ENCODE results near the gene PAPOLA. TPM values are rescaled to one million over a fixed set of nuclear protein-coding genes. Genes with fewer than 3 reads are reported as not detected.

PAPOLA gene
- total RNA-seq, 4 donors from 2014 or later: 111 to 167 (median 134) TPM

DNA sequence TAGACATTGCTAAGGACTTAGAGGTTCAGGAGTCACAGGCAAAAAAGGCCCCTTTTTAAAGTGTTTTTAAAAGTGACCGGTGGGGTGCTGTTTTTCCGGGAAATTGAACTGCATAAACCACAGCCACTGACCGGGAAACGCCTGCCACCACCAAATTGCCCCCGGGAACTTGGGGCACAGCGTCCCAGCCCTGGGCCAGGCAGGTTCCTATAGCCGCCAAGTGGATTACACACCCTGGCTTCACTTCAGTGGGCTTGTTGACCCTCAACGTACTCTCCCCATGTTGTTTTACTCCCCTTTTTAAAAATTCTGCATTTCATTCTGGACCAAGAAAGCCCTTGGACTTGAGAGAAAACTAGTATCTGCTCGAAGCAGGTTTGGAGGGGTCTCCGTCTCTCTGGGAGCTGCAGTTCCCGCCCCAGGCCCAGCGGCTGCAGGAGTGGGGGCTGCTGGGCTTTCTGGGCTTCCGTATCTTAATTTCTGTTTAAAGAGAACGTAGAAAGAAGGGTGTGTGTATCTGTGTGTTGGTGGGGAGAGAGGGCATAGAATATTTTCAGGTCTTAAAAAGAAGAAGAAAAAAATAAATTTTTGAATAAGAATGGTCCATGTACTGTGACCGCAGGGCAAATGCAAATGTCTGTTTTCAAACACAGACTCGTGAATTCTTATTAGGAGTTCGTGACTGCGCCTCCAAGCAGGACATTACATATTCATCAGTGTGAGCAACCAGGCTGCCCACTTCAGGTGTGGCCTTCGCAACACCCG lies 82.9 kb downstream of the PAPOLA start:
- Histone ChIP-seq H3K27me3 (peaks cover 37% of the 10 kb centered on the region), H3K9me3 (no peaks in the 10 kb centered on the region), H3K4me1 (peaks cover 0 to 15% (median 0%) of the 10 kb centered on the region in 3 donors), H3K27ac (no peak overlapping the region), H3K4me3 (no peak overlapping the region), H3K36me3 (no peaks in the 10 kb centered on the region)
- no peak for ATAC-seq
- TF ChIP-seq POLR2AphosphoS5 (IDR thresholded peaks at IDR 0.05) (no peak), POLR2A (IDR thresholded peaks at IDR 0.05) (no peak), EP300 (IDR thresholded peaks at IDR 0.05) (no peak)
- TF ChIP-seq, protein P1, sequence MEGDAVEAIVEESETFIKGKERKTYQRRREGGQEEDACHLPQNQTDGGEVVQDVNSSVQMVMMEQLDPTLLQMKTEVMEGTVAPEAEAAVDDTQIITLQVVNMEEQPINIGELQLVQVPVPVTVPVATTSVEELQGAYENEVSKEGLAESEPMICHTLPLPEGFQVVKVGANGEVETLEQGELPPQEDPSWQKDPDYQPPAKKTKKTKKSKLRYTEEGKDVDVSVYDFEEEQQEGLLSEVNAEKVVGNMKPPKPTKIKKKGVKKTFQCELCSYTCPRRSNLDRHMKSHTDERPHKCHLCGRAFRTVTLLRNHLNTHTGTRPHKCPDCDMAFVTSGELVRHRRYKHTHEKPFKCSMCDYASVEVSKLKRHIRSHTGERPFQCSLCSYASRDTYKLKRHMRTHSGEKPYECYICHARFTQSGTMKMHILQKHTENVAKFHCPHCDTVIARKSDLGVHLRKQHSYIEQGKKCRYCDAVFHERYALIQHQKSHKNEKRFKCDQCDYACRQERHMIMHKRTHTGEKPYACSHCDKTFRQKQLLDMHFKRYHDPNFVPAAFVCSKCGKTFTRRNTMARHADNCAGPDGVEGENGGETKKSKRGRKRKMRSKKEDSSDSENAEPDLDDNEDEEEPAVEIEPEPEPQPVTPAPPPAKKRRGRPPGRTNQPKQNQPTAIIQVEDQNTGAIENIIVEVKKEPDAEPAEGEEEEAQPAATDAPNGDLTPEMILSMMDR (IDR thresholded peaks at IDR 0.05): no peak
- WGBS, 2 donors (ENCODE audit: low coverage in 1 of 2): 78 to 82% methylated on average over 10 to 17 of the region's 20 CpGs

DNA sequence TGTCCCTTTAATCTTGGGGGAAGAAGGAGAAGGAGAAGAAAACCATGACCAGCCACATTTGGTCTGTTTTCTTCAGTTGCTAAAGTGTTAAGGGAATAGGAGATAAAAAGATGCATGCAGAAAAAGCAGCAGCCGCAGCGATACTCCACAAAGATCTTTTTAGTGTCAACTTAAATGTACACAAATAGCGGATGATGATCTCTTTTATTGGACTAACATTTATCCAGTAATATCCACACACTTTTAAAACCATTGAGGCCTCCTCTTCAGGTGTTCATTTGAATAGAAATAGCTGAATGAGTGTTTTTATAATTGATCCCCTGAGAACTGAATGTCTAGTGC lies 83.5 kb downstream of the PAPOLA start:
- Histone ChIP-seq H3K27me3 (peaks cover 37% of the 10 kb centered on the region), H3K9me3 (no peaks in the 10 kb centered on the region), H3K27ac (no peak overlapping the region), H3K4me1 (peaks cover 0 to 9% (median 0%) of the 10 kb centered on the region in 3 donors), H3K36me3 (no peaks in the 10 kb centered on the region), H3K4me3 (no peak overlapping the region)
- whole genome bisulfite sequencing, 2 donors (ENCODE audit: low coverage in 1 of 2): 76 to 94% methylated on average over 3 of the region's 3 CpGs
- no peak for ATAC-seq
- TF ChIP-seq POLR2A (IDR thresholded peaks at IDR 0.05) (no peak), EP300 (IDR thresholded peaks at IDR 0.05) (no peak), POLR2AphosphoS5 (IDR thresholded peaks at IDR 0.05) (no peak)
- TF ChIP-seq, protein P1 (IDR thresholded peaks at IDR 0.05): no peak

DNA sequence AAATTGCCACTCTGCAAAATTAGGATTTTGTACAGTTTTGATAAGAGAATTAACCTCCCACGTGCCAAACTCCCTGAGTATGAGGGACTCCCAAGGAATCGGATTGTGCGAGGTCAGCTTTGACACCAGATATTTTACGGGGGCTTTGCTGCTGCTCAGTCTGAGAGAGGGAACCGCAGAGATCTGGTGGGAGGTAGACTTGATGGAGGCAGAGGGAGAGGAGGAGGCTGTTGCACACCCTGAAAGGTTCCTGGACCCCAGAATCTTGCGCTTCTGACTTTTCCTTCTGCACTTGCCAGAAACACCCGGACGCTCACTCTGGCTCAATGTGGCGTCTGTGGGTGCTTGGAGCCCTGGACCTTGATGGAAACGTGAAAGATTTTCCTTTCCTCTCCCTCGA lies 83.9 kb downstream of the PAPOLA start:
- peaks cover 37% of the 10 kb centered on the region for H3K27me3 ChIP-seq
- ATAC-seq: no peak
- TF ChIP-seq POLR2A (IDR thresholded peaks at IDR 0.05) (no peak), POLR2AphosphoS5 (IDR thresholded peaks at IDR 0.05) (no peak), EP300 (IDR thresholded peaks at IDR 0.05) (no peak)
- TF ChIP-seq, protein P1 (IDR thresholded peaks at IDR 0.05): no peak

DNA sequence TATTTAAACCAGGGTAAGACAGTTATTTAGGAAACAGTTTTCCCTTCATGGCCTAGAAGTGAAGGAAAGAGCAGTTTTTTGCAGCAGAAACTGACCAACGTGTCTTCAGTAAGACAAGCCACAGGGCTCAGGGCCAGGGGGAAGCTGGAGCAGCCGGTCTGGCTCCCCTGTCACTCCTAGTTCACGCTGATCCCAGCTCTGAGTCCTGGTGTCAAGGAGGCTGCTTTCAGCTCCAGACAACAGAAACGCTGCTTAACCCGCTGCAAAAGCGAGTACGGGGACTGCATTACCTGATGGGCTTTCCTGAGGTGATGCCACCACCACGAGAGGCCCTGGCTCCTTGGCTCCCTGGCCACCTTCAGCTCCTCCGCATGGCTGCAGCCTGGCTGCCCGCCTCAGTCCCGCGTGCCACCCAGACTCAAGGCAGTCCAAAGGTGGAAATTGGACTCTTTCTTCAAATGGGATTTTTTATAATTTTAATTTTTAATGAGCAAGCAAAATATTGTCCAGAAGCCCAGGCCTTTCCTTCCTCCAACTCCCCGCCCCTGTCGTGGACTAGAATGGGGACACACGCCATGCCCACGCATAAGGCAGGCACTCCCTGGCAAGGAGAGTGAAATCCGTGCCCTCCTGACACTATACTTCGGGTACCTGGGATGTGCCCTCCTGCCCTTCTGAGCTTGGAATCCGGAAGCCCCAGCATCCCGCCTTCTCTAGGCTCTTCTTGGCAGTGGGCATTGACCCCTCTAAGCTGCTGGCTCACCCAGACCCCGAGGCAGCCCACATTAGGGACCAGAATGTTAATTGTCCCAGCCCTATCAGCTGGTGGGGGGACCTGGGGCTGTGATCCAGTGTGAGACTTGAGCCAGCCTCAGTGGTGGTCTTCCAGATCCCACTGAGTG lies 85.0 kb downstream of the PAPOLA start:
- ATAC-seq: no peak
- 65 to 78% methylated on average over 7 to 10 of the region's 21 CpGs for WGBS, 2 donors (ENCODE audit: low coverage in 1 of 2)
- Histone ChIP-seq H3K27ac (no peak overlapping the region), H3K27me3 (peaks cover 43% of the 10 kb centered on the region), H3K4me3 (no peak overlapping the region), H3K36me3 (no peaks in the 10 kb centered on the region), H3K9me3 (no peaks in the 10 kb centered on the region), H3K4me1 (peaks cover 0 to under 1% (median 0%) of the 10 kb centered on the region in 3 donors)
- TF ChIP-seq, protein P1 (IDR thresholded peaks at IDR 0.05): no peak
- TF ChIP-seq POLR2AphosphoS5 (IDR thresholded peaks at IDR 0.05) (no peak), POLR2A (IDR thresholded peaks at IDR 0.05) (no peak), EP300 (IDR thresholded peaks at IDR 0.05) (no peak)

More for the DNA sequence above, 83.9 kb downstream of the PAPOLA start:
- 36% methylated on average over 10 of the region's 11 CpGs; no CpG with 5 or more reads in 1 of the 2 donors for WGBS, 2 donors (ENCODE audit: low coverage in 1 of 2)
- H3K4me1 ChIP-seq: peaks cover 0 to 5% (median 0%) of the 10 kb centered on the region in 3 donors
- no peaks in the 10 kb centered on the region for H3K9me3 ChIP-seq
- H3K4me3 ChIP-seq: no peak overlapping the region
- H3K27ac ChIP-seq: no peak overlapping the region
- H3K36me3 ChIP-seq: no peaks in the 10 kb centered on the region

Measured in gastroesophageal sphincter (tissue), 4 donors.